ENCODE data around the gene TSGA10IP. TPM values are rescaled to one million over a fixed set of nuclear protein-coding genes. Genes with fewer than 3 reads are reported as not detected.

TSGA10IP gene
- total RNA-seq, 4 donors from 2014 or later = not detected

DNA sequence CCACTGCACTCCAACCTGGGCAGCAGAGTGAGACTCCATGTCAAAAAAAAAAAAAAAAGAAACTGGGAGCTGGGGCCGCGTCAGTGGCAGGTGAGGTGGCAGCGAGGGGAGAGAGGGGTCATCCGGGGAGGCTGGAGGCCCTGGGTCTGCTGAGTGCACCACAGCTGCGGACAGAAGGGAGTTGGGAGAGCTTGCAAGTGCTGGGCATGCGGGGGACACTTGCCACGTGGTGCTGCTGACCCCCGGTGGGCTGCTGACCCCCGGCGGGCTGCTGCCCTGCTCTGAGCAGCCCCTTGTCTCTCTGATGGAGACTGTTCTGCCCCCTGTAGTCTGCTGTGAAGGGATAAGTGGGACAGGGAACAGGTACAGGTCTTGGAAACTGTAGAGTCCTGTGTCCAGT is 23.4 kb upstream of the TSGA10IP start:
- TF ChIP-seq, protein P1, sequence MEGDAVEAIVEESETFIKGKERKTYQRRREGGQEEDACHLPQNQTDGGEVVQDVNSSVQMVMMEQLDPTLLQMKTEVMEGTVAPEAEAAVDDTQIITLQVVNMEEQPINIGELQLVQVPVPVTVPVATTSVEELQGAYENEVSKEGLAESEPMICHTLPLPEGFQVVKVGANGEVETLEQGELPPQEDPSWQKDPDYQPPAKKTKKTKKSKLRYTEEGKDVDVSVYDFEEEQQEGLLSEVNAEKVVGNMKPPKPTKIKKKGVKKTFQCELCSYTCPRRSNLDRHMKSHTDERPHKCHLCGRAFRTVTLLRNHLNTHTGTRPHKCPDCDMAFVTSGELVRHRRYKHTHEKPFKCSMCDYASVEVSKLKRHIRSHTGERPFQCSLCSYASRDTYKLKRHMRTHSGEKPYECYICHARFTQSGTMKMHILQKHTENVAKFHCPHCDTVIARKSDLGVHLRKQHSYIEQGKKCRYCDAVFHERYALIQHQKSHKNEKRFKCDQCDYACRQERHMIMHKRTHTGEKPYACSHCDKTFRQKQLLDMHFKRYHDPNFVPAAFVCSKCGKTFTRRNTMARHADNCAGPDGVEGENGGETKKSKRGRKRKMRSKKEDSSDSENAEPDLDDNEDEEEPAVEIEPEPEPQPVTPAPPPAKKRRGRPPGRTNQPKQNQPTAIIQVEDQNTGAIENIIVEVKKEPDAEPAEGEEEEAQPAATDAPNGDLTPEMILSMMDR (IDR thresholded peaks at IDR 0.05 in 4 of 5, conservative IDR thresholded peaks at IDR 0.05 in 1 of 5) = no peak
- no peak for TF ChIP-seq POLR2A (IDR thresholded peaks at IDR 0.05)
- ATAC-seq (no peak), DNase-seq (no peak)
- Histone ChIP-seq H3K36me3 (peaks cover 0 to 26% of the 10 kb centered on the region in 2 donors), H3K9me3 (no peaks in the 10 kb centered on the region), H3K27me3 (no peaks in the 10 kb centered on the region), H3K4me1 (peaks cover 22 to 27% of the 10 kb centered on the region in 2 donors), H3K27ac (no peak overlapping the region), H3K4me3 (no peak overlapping the region)
- in situ Hi-C loops (cut with MboI; ENCODE audit: low sequenced_read_pairs in 4 of 4) = no loop called here
- intact Hi-C loops (cut with DNase I; ENCODE audit: low total_unique reads) = no loop called here

DNA sequence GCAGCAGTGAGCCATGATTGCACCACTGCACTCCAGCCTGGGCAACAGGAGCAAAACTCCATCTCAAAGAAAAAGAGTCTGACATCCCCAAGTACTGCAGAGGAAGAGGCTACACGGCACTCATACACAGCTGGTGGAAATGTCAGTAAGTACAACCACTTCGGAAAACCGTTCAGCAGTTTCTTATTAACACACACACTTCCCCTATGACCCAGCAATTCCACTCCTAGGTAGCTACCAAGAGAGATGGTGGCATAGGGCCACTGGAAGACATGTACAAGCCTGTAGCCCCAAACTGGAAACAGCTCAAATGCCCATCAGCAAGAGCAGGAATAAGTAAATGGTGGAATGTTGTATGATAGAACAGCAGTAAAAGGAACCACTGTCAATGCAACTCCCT is 22.7 kb upstream of the TSGA10IP start:
- Histone ChIP-seq H3K36me3 (peaks cover 0 to 26% of the 10 kb centered on the region in 2 donors), H3K4me3 (no peak overlapping the region), H3K4me1 (peaks cover 15 to 21% of the 10 kb centered on the region in 2 donors), H3K9me3 (no peaks in the 10 kb centered on the region), H3K27me3 (no peaks in the 10 kb centered on the region), H3K27ac (no peak overlapping the region)
- DNase-seq = no peak
- in situ Hi-C loops (cut with MboI; ENCODE audit: low sequenced_read_pairs in 4 of 4) (no loop called here), intact Hi-C loops (cut with DNase I; ENCODE audit: low total_unique reads) (no loop called here)
- no peak for TF ChIP-seq POLR2A (IDR thresholded peaks at IDR 0.05)
- TF ChIP-seq, protein P1 (IDR thresholded peaks at IDR 0.05 in 4 of 5, conservative IDR thresholded peaks at IDR 0.05 in 1 of 5) = no peak
- ATAC-seq = no peak

DNA sequence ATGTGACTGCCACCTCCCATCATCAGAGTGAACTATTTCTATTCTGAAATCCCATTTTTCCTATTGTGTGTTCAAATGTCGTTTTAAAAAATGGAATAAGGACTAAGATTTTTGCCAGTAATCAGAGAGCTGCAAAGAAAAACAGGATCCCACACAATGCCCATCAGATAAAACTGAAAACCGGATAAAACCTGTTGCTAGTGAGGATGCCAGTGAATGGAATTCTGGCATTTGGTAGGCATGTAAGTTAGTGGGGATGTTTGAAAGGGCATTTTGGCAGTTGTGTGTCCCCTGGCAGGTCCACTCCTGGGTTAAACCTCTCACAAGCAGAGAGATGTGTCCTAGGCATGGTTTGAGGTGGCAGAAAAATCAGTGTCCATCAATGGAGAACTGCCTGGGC is 19.9 kb upstream of the TSGA10IP start:
- TF ChIP-seq POLR2A (IDR thresholded peaks at IDR 0.05) = no peak
- TF ChIP-seq, protein P1 (IDR thresholded peaks at IDR 0.05 in 4 of 5, conservative IDR thresholded peaks at IDR 0.05 in 1 of 5) = no peak
- H3K27ac ChIP-seq = no peak overlapping the region
- DNase-seq (no peak), ATAC-seq (no peak)
- in situ Hi-C loops (cut with MboI; ENCODE audit: low sequenced_read_pairs in 4 of 4) (no loop called here), intact Hi-C loops (cut with DNase I; ENCODE audit: low total_unique reads) (no loop called here)
- no peak overlapping the region for H3K4me3 ChIP-seq
- H3K4me1 ChIP-seq = peaks cover 4 to 7% of the 10 kb centered on the region in 2 donors
- peaks cover 0 to 26% of the 10 kb centered on the region in 2 donors for H3K36me3 ChIP-seq
- H3K9me3 ChIP-seq = no peaks in the 10 kb centered on the region
- H3K27me3 ChIP-seq = no peaks in the 10 kb centered on the region

DNA sequence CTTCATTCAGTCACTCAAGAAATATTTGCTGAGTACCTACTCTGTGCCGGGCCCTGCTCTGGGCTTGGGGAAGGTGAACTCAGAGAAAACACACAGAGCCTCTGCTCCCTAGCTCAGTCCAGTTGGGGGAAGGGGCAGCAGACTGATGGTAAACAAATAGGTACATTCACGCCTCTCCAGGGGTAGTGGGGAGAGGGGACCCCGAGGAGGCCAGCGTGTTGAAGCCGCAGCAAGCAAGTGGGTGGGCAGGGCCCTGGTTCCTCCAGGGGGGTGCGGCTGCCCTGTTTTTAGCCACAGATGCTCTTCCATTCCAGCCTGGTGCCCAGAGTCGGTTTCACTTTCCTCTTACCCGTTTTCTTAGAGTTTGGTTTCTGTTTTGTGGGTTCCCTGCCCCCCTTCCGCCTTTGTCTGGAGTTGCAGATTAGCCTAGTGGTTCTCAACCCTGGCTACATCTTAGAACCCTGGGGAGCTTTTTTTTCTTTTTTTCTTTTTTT is 17.3 kb upstream of the TSGA10IP start:
- intact Hi-C loops (cut with DNase I; ENCODE audit: low total_unique reads) (no loop called here), in situ Hi-C loops (cut with MboI; ENCODE audit: low sequenced_read_pairs in 4 of 4) (no loop called here)
- no peak for DNase-seq
- no peak for ATAC-seq
- Histone ChIP-seq H3K4me3 (no peak overlapping the region), H3K27me3 (no peaks in the 10 kb centered on the region), H3K9me3 (no peaks in the 10 kb centered on the region), H3K36me3 (peaks cover 0 to 5% of the 10 kb centered on the region in 2 donors), H3K4me1 (no peaks in the 10 kb centered on the region), H3K27ac (no peak overlapping the region)
- no peak for TF ChIP-seq POLR2A (IDR thresholded peaks at IDR 0.05)
- TF ChIP-seq, protein P1 (IDR thresholded peaks at IDR 0.05 in 4 of 5, conservative IDR thresholded peaks at IDR 0.05 in 1 of 5) = no peak

DNA sequence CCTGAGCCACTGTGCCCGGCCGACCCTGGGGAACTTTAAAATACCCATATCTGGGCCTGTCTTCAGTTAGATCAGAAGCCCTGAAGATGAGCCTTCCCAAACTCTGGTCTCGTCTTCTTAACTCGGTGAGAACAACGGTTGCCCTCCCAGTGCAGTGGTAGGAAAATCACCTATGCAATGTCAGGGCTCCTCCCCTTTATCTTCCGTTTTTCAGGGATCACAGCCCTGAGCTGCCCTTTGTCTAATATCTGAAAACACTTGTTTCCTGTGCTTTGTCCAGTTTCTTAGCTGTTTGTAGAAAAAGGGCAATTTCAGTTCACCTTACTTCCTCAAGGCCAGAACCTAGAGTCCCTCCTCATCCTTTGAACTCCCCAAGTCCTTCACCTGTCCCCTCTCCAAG is 16.6 kb upstream of the TSGA10IP start:
- DNase-seq = no peak
- no peak overlapping the region for H3K27ac ChIP-seq
- no peak overlapping the region for H3K4me3 ChIP-seq
- H3K27me3 ChIP-seq = no peaks in the 10 kb centered on the region
- intact Hi-C loops (cut with DNase I; ENCODE audit: low total_unique reads) (no loop called here), in situ Hi-C loops (cut with MboI; ENCODE audit: low sequenced_read_pairs in 4 of 4) (no loop called here)
- no peak for ATAC-seq
- no peaks in the 10 kb centered on the region for H3K36me3 ChIP-seq
- H3K4me1 ChIP-seq = no peaks in the 10 kb centered on the region
- no peaks in the 10 kb centered on the region for H3K9me3 ChIP-seq
- no peak for TF ChIP-seq POLR2A (IDR thresholded peaks at IDR 0.05)
- TF ChIP-seq, protein P1 (IDR thresholded peaks at IDR 0.05 in 4 of 5, conservative IDR thresholded peaks at IDR 0.05 in 1 of 5) = no peak

All from gastrocnemius medialis (tissue), 4 donors.